A549 (cell line): ENCODE data around the gene TRIM2.

Source experiments
- CEBPB ChIP-seq, 2 experiments: fragments of >200 bp in 1 of 2; sonication (Bioruptor Twin) in 1 of 2; formaldehyde crosslinking in 1 of 2; IDR thresholded peaks; 2 replicates each; pipeline ENCODE4 v1.6.1; 2012 to 2016
- EP300 ChIP-seq, 2 experiments: fragments of >200 bp; sonication (Bioruptor Twin); formaldehyde crosslinking; IDR thresholded peaks; 2 replicates in 1 of 2; 3 replicates in 1 of 2; pipeline ENCODE4 v1.6.1; 2016 to 2017
- HDAC2 ChIP-seq: fragments of 200-600 bp; sonication (generic); IDR thresholded peaks from 2 replicates; pipeline ENCODE4 v1.6.1; 2016
- JUNB ChIP-seq: fragments of >200 bp; sonication (Bioruptor Twin); formaldehyde crosslinking; IDR thresholded peaks from 2 replicates; pipeline ENCODE4 v1.6.1; 2016
- MAFK ChIP-seq: fragments of 450-650 bp; IDR thresholded peaks from 2 replicates; pipeline ENCODE4 v1.6.1; 2014; ENCODE audit not compliant: partially characterized antibody
- POLR2A ChIP-seq: IDR thresholded peaks from 2 replicates; pipeline ENCODE4 v1.6.1; 2012; ENCODE audit warnings: mild to moderate bottlenecking, low read length
- SMC3 ChIP-seq: fragments of >200 bp; sonication (Bioruptor Twin); formaldehyde crosslinking; IDR thresholded peaks from 3 replicates; pipeline ENCODE4 v1.6.1; 2018; ENCODE audit warnings: inconsistent platforms
- TF ChIP-seq, protein P1 (sequence below): fragments of 200-600 bp; sonication (generic); IDR thresholded peaks from 2 replicates; pipeline ENCODE4 v1.6.1; 2016; ENCODE audit warnings: antibody characterized with exemption, mild to moderate bottlenecking, moderate library complexity
- TF ChIP-seq, protein P2 (sequence below): fragments of >200 bp; sonication (Bioruptor Twin); formaldehyde crosslinking; IDR thresholded peaks from 3 replicates; pipeline ENCODE4 v1.5.1; 2016
- TF ChIP-seq, protein P3 (sequence below): IDR thresholded peaks from 2 replicates; pipeline ENCODE4 v1.6.1; 2012

DNA sequence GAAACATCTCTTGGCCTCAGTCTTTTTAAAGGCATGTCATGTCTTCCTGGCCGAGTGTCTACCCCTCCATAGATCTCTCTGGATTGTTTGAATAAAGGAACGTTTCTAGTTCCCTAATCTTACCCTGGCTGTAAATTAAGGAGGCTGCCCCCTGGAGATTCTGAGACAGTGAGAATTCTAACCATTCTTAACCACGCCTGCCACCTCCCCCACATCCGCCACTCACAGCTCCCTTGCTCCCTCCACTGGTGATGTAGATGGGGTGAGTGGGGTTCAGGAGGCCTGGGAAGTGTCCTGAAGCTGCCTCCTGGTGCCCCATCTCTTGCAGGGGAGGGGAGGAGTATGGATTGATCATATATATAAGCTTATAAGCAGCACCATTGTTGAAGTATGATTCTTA is 48.0 kb upstream of the TRIM2 start:
- TF ChIP-seq, protein P1, sequence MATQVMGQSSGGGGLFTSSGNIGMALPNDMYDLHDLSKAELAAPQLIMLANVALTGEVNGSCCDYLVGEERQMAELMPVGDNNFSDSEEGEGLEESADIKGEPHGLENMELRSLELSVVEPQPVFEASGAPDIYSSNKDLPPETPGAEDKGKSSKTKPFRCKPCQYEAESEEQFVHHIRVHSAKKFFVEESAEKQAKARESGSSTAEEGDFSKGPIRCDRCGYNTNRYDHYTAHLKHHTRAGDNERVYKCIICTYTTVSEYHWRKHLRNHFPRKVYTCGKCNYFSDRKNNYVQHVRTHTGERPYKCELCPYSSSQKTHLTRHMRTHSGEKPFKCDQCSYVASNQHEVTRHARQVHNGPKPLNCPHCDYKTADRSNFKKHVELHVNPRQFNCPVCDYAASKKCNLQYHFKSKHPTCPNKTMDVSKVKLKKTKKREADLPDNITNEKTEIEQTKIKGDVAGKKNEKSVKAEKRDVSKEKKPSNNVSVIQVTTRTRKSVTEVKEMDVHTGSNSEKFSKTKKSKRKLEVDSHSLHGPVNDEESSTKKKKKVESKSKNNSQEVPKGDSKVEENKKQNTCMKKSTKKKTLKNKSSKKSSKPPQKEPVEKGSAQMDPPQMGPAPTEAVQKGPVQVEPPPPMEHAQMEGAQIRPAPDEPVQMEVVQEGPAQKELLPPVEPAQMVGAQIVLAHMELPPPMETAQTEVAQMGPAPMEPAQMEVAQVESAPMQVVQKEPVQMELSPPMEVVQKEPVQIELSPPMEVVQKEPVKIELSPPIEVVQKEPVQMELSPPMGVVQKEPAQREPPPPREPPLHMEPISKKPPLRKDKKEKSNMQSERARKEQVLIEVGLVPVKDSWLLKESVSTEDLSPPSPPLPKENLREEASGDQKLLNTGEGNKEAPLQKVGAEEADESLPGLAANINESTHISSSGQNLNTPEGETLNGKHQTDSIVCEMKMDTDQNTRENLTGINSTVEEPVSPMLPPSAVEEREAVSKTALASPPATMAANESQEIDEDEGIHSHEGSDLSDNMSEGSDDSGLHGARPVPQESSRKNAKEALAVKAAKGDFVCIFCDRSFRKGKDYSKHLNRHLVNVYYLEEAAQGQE, result no peak
- TF ChIP-seq JUNB (no peak), POLR2A (no peak), SMC3 (no peak), CEBPB (IDR thresholded peaks at IDR 0.05) (no peak), MAFK (no peak), EP300 (IDR thresholded peaks at IDR 0.05) (no peak), HDAC2 (no peak)
- TF ChIP-seq, protein P2, sequence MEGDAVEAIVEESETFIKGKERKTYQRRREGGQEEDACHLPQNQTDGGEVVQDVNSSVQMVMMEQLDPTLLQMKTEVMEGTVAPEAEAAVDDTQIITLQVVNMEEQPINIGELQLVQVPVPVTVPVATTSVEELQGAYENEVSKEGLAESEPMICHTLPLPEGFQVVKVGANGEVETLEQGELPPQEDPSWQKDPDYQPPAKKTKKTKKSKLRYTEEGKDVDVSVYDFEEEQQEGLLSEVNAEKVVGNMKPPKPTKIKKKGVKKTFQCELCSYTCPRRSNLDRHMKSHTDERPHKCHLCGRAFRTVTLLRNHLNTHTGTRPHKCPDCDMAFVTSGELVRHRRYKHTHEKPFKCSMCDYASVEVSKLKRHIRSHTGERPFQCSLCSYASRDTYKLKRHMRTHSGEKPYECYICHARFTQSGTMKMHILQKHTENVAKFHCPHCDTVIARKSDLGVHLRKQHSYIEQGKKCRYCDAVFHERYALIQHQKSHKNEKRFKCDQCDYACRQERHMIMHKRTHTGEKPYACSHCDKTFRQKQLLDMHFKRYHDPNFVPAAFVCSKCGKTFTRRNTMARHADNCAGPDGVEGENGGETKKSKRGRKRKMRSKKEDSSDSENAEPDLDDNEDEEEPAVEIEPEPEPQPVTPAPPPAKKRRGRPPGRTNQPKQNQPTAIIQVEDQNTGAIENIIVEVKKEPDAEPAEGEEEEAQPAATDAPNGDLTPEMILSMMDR, result no peak
- TF ChIP-seq, protein P3, sequence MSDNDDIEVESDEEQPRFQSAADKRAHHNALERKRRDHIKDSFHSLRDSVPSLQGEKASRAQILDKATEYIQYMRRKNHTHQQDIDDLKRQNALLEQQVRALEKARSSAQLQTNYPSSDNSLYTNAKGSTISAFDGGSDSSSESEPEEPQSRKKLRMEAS, result no peak
